Activated CD8-positive, alpha-beta T cell treated with anti-CD3 and anti-CD28 coated beads for 36 hours (primary cell): ENCODE results near the gene MGAT4B. TPM values are rescaled to one million over a fixed set of nuclear protein-coding genes. Genes with fewer than 3 reads are reported as not detected.

Experiments
- ATAC-seq: fragments of 200-7000 bp; cut with Tn5 transposase; one replicate; pipeline ENCODE4 v1.10.0; 2021; ENCODE audit warnings: mild to moderate bottlenecking, moderate library complexity
- CTCF ChIA-PET: fragments of 350-600 bp; sonication (Branson Sonifier 250); formaldehyde crosslinking; loops from one replicate; lab custom pipeline; 2021; ENCODE audit warnings: antibody characterized with exemption; lab: Charles Lee
- POLR2A ChIA-PET: fragments of 350-600 bp; sonication (Branson Sonifier 250); formaldehyde crosslinking; loops from one replicate; lab custom pipeline; 2021; ENCODE audit warnings: antibody characterized with exemption; lab: Charles Lee
- DNase-seq: peaks from one replicate; pipeline ENCODE4 v3.0.0-alpha.2; 2020
- H3K27ac Mint-ChIP-seq: one replicate; pipeline ENCODE4 v1.8.0; 2021; ENCODE audit warnings: mild to moderate bottlenecking, mixed read lengths
- H3K27me3 Mint-ChIP-seq: one replicate; pipeline ENCODE4 v1.8.0; 2021; ENCODE audit warnings: mixed read lengths
- H3K36me3 Mint-ChIP-seq: one replicate; pipeline ENCODE4 v1.8.0; 2021; ENCODE audit warnings: low read depth, mixed read lengths
- H3K4me1 Mint-ChIP-seq: one replicate; pipeline ENCODE4 v1.8.0; 2021; ENCODE audit warnings: low read depth, mixed read lengths
- H3K4me3 Mint-ChIP-seq: one replicate; pipeline ENCODE4 v1.8.0; 2021; ENCODE audit warnings: mild to moderate bottlenecking, moderate library complexity, mixed read lengths
- H3K9me3 Mint-ChIP-seq: one replicate; pipeline ENCODE4 v1.8.0; 2021; ENCODE audit warnings: mixed read lengths
- intact Hi-C: fragments of 100-400 bp; cut with micrococcal nuclease; formaldehyde crosslinking; loops from one replicate; pipeline ENCODE4 v1.10.0; 2022
- total RNA-seq, 2 experiments: library from RNA; stranded (reverse); gene quantifications; one replicate each; pipeline ENCODE4 v1.2.3, GENCODE V29; 2021
- TF ChIP-seq, protein P1 (sequence below): fragments of 200-600 bp; IDR thresholded peaks from one replicate; pipeline ENCODE4 v1.8.0; 2022; ENCODE audit warnings: antibody characterized with exemption, mild to moderate bottlenecking

MGAT4B gene
- total RNA-seq, 2 experiments from 2014 or later, result 62.8 to 65.9 TPM

- POLR2A ChIA-PET, result interaction anchor here (0.7 kb wide), 1 partner anchor 11 kb away, joined by 4 read pairs; no protein-coding TSS in a partner anchor
- intact Hi-C loops, result no loop called here
- H3K36me3 Mint-ChIP-seq, result peaks cover 59% of the 10 kb centered on the region
- no peaks in the 10 kb centered on the region for H3K9me3 Mint-ChIP-seq
- ATAC-seq, result no peak
- H3K4me1 Mint-ChIP-seq, result peaks cover 22% of the 10 kb centered on the region
- CTCF ChIA-PET, result interaction anchor here (1.3 to 1.8 kb wide), 2 partner anchors 29 to 68 kb away, joined by 4 to 5 read pairs; no protein-coding TSS in a partner anchor
- no peaks in the 10 kb centered on the region for H3K27me3 Mint-ChIP-seq
- no peak overlapping the region for H3K4me3 Mint-ChIP-seq
- no peak overlapping the region for H3K27ac Mint-ChIP-seq
- DNase-seq, result no peak
- TF ChIP-seq, protein P1, sequence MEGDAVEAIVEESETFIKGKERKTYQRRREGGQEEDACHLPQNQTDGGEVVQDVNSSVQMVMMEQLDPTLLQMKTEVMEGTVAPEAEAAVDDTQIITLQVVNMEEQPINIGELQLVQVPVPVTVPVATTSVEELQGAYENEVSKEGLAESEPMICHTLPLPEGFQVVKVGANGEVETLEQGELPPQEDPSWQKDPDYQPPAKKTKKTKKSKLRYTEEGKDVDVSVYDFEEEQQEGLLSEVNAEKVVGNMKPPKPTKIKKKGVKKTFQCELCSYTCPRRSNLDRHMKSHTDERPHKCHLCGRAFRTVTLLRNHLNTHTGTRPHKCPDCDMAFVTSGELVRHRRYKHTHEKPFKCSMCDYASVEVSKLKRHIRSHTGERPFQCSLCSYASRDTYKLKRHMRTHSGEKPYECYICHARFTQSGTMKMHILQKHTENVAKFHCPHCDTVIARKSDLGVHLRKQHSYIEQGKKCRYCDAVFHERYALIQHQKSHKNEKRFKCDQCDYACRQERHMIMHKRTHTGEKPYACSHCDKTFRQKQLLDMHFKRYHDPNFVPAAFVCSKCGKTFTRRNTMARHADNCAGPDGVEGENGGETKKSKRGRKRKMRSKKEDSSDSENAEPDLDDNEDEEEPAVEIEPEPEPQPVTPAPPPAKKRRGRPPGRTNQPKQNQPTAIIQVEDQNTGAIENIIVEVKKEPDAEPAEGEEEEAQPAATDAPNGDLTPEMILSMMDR, result no peak
Measured at GRCh38 chr5:179830818-179831468, 24.3 kb upstream of the MGAT4B start.

GRCh38 chr5:179829732-179830435 lies 23.2 kb upstream of the MGAT4B start:
- Mint-ChIP-seq H3K27ac (peak overlapping the region; percentile 46), H3K4me3 (no peak overlapping the region), H3K36me3 (peaks cover 63% of the 10 kb centered on the region), H3K4me1 (peaks cover 18% of the 10 kb centered on the region), H3K9me3 (no peaks in the 10 kb centered on the region), H3K27me3 (no peaks in the 10 kb centered on the region)
- TF ChIP-seq, protein P1, result no peak
- ChIA-PET CTCF (interaction anchor here (1.3 kb wide), 1 partner anchor 67 kb away, joined by 4 read pairs; no protein-coding TSS in a partner anchor), POLR2A (interaction anchor here (1.2 to 3.2 kb wide), 3 partner anchors 8 to 151 kb away, joined by 5 to 16 read pairs (median 5); partner anchors contain the start of gene SQSTM1)
- ATAC-seq (no peak), DNase-seq (no peak)
- intact Hi-C loops, result no loop called here

DNA sequence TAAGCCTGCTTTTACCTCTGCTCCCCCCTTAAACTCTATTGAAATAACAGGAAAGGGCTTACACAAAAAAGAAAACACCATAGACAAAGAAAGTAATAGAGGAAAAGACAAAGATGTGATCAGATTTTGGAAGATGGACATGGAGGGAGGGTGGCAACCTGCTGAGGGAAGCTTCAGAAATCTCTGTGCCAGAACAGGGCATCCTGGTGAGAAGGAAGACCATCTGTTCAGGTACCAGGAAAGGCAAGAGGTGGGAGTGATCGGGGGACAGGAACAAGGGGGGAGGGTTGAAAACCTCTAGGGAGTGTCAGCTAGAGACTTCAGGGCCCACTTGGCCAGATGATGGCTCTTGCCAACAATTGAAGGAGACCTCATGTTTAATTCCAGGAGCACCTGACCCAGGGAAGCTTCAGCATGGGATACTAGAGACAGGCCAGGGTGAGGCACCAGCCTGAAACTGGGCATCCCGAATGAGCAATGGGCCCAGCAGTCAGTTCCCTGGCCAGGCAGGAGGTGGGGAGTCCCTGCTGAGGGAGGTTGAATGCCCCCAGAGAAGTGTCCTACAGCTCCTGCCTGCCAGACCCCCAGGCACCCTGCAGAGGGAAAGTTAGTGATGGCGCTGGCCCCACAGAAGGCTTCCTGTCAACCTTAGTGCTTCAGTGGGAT lies 22.2 kb upstream of the MGAT4B start:
- ATAC-seq (no peak), DNase-seq (no peak)
- intact Hi-C loops, result no loop called here
- H3K4me3 Mint-ChIP-seq, result no peak overlapping the region
- ChIA-PET CTCF (no interaction called here), POLR2A (interaction anchor here (1.2 to 3.2 kb wide), 4 partner anchors 9 to 150 kb away, joined by 3 to 16 read pairs (median 5); partner anchors contain the start of genes MAML1 and SQSTM1)
- no peaks in the 10 kb centered on the region for H3K27me3 Mint-ChIP-seq
- H3K4me1 Mint-ChIP-seq, result peaks cover 22% of the 10 kb centered on the region
- peaks cover 69% of the 10 kb centered on the region for H3K36me3 Mint-ChIP-seq
- TF ChIP-seq, protein P1, result no peak
- peak overlapping the region; percentile 70 for H3K27ac Mint-ChIP-seq
- H3K9me3 Mint-ChIP-seq, result no peaks in the 10 kb centered on the region

GRCh38 chr5:179827680-179828079 lies 21.0 kb upstream of the MGAT4B start:
- TF ChIP-seq, protein P1, result no peak
- Mint-ChIP-seq H3K4me3 (peak overlapping the region; percentile 38), H3K27me3 (no peaks in the 10 kb centered on the region), H3K36me3 (peaks cover 64% of the 10 kb centered on the region), H3K9me3 (no peaks in the 10 kb centered on the region), H3K27ac (peak overlapping the region; percentile 83), H3K4me1 (peaks cover 31% of the 10 kb centered on the region)
- CTCF ChIA-PET, result interaction anchor here (0.8 to 1.5 kb wide), 4 partner anchors 9 to 64 kb away, joined by 3 to 5 read pairs (median 4); no protein-coding TSS in a partner anchor
- ATAC-seq (peak; percentile 96), DNase-seq (peak; percentile 81)
- intact Hi-C loops, result no loop called here
- POLR2A ChIA-PET, result interaction anchor here (0.6 to 3.2 kb wide), 3 partner anchors 8 to 95 kb away, joined by 3 to 16 read pairs (median 3); partner anchors contain the start of gene SQSTM1
